Measurements from ENCODE around the gene ZNF839. TPM values are rescaled to one million over a fixed set of nuclear protein-coding genes. Genes with fewer than 3 reads are reported as not detected.
"Not testable (repeated sequence)": the region's sequence is repeated elsewhere in the genome, so short reads cannot be mapped to it uniquely, and the experiment has no call there.

The ZNF839 gene
- total RNA-seq, 1 experiment from 2014 or later, result 5.0 TPM

- no peak for DNase-seq (ENCODE audit: low spot score)
These were observed 22.0 kb downstream of the ZNF839 start for GRCh38 chr14:102341566-102341965.

DNA sequence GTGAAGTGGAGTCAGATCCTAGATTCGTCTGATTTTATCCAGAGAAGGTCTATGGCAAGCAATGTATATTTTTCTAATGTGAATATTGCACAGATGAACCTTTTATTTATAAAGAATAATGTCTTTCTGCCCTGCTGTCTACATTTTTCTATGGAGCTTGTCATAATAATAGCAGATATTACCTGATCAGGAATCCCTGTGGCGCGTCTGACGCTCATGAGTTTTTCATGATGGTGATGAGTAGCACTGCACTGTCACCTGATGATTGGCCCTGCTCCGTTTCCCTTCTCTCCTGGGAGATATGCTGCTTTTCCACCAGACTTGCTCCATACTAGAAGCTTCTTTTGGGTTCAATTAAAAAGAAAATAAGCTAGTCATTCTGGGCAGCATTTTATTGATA, 22.7 kb downstream of the ZNF839 start:
- no peak for DNase-seq (ENCODE audit: low spot score)

- no peak for DNase-seq (ENCODE audit: low spot score)
These were observed 24.5 kb downstream of the ZNF839 start for GRCh38 chr14:102344084-102344483.

DNA sequence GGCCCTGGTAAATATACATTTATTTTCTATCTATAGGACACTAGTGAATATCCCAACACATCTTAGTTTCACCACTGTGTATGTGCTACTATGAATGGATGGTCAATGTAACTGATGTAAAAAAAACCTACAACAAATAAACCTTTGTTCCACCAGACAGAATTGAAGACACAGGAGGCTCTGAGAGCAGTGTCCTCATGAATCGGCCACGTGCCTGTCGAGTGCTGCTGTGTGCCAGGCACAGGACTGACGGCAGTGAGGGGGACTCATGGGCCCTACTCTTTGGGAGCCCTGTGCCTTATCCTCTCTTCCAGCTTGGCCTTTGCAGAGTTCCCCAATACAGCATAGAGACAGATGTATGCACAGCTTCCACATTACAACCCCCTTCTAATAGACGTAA, 24.9 kb downstream of the ZNF839 start:
- DNase-seq (ENCODE audit: low spot score), result no peak

DNA sequence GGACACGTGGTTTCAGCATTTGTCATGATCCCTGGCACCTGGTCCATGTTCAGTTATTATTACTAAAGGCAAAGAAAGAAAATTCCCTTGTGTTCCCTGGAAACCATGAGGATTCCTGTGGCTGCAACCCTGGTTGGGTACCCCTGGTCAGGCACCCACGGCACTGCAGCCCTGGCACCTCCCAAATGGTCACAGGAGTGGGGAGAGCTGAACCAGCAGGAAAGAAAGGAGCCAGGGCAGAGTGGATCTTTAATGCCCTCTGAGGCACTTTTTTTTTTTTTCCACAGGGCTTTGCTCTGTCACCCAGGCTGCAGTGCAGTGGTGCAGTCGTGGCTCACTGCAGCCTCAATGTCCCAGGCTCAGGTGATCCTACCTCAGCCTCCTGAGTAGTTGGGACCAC, 25.7 kb downstream of the ZNF839 start:
- DNase-seq (ENCODE audit: low spot score), result no peak

DNA sequence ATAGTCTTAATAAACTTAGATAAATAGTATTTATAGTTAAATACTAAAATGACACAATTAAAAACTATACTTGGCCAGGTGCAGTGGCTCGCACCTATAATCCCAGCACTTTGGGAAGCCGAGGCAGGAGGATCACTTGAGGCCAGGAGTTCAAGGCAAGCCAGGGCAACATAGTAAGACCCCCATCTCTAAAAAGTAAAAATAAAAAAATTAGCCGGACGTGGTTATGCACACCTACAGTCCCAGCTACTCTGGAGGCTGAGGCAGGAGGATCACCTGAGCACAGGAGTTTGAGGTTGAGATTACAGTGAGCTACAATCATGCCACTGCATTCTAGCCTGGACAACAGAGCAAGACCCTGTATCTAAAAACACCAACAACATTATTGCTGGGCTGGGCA, 27.1 kb downstream of the ZNF839 start:
- no peak for DNase-seq (ENCODE audit: low spot score)

GRCh38 chr14:102348376-102348775, 28.8 kb downstream of the ZNF839 start:
- no peak for DNase-seq (ENCODE audit: low spot score)

DNA sequence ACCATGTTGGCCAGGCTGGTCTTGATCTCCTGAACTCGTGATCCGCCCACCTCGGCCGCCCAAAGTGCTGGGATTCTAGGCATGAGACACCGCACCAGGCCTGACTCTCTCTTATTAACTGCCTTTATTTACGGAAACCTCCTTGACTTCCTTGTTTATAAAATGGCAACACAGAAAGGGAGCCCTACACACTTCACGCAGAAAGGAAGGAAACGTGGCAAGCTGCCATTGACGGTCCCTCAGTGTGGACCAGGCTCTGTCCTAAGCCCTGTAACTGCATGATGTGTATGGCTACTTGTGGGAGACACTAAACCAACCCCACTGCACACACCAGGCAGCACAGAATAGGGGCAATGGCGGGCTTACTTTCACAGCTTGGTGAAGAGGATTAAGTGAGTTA, 31.5 kb downstream of the ZNF839 start:
- DNase-seq (ENCODE audit: low spot score), result no peak

DNA sequence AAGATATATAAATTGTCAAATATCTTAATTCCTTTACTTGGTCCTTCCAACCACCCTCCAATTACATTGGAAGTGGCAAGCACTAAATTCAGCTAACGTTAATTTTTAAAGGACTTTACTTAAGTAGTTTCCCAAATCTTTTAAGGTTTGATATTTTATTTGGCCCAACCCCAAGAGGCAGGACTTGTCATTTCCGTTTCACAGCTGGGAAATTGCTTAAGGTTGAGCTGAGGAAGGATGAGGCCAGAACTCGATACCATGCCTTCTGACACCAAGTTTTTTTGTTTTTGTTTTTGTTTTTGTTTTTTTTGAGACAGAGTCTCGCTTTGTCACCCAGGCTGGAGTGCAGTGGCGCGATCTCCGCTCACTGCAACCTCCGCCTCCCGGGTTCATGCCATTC, 32.0 kb downstream of the ZNF839 start:
- DNase-seq (ENCODE audit: low spot score), result not testable (repeated sequence)

DNA sequence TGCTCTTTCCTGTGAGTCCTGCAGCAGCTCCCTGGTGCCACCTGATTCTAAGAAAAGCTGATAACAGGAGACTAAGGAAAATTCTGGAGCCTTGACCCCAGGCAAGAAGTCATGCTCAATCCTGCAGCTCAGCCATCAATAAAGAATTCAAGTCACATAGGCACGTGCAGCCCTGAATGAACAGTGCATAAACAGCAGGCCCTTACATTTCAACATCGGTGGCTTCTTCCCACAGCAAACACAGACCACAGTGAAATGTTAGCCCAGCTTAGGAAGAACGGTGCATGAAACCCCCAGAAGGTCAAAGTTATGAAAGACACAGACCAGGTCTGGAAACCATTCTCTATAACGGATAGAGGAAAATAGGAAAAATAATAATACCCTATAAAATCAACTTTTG, 32.7 kb downstream of the ZNF839 start:
- no peak for DNase-seq (ENCODE audit: low spot score)

GRCh38 chr14:102353126-102353619, 33.6 kb downstream of the ZNF839 start:
- no peak for DNase-seq (ENCODE audit: low spot score)

- DNase-seq (ENCODE audit: low spot score), result no peak
These were observed 36.7 kb downstream of the ZNF839 start for GRCh38 chr14:102356280-102356679.

DNA sequence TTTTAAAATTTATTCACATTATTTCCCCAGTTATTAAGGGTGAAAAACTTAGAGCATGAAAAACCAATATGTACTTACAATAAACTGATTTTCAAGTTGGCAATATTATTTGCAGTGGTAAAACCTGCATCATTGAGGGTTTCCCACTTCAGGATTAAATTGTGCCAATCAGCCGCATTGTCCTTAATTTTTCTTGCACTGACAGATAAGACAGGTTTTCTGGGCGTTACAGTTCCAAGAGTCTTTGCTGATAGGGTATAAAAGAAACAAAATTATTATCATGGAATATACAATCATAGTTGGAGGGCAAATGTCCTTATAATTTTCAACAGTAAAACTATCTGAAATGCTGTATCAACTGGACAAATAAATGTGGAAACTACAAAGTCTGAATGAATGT, 39.8 kb downstream of the ZNF839 start:
- DNase-seq (ENCODE audit: low spot score), result no peak

DNA sequence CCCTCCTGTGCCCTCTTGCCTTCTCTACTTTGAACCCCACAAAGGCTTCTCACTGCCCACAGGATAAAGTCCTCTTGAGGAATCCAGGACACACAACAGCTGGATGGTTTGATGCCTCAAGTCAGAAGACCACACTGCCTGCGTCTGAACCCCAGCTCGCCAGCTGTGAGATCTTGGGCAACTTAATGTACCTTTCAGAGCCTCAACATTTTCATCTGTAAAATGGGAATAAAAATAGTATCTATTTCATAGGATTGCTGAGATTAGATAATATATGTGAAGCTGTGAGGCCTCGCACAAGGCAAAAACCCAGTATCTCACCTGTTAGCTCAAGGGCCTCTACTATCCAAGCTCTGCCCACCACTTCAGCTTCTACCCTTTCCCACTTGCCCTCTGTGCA, 40.8 kb downstream of the ZNF839 start:
- DNase-seq (ENCODE audit: low spot score), result no peak

DNA sequence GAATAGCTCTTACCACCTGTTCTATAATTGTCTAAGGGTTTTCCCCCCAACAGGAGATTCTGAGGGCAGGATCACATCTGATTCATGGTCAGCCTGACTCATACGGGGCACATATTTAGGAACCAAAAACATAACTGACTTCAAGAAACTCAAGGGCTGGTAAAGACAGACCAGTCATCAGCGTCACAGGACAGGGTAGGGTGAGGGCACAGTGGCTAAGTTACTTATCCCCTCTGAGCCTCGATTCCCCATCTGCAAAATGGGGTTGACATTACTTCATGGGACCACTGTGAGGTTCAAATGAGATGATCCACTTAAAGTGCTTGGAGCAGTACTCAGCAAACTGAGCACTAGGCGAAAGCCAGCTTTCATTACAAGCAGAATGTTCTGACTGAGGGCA, 42.5 kb downstream of the ZNF839 start:
- DNase-seq (ENCODE audit: low spot score), result no peak

DNA sequence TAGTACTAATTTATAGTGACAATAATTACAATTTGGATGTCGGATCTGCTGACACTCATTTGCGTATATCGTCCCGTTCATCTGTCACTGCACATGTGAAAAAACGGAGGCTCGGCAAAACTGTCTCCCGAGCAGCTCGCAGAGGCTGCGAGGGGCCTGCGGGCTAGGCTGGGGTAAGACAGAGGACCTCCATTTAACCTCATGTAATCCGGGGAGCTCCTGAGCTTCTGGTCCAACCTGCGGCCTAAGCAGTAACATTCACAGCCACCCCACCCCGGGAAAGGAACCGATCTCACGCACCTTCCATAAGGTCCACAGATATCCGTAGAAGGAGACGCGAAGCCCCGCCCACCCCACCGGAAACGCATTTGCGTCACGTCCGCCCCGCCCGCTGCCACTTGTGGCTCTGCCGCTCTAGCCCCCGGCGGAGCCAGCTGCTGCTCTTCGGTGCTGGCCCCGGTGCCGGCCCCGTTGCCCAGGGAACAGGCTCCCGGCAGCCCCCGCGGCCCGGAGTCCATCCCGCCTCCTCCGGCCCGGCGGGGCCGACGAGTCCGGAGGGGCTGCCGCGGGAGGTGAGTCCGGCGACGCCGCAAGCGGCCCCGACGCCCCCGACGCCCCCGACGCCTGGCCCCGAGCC, 43.1 kb downstream of the ZNF839 start, which contains the start of the genes CINP and TECPR2:
CINP (minus strand) TSS at position 346 of the 637 bp plus-strand sequence; CDS start at position 307, 39 bp downstream.
TECPR2 (plus strand) TSS at position 397 of the 637 bp plus-strand sequence. CDS start 13,781 bp downstream, outside the sequence.
- peak; percentile 91 for DNase-seq (ENCODE audit: low spot score)

DNA sequence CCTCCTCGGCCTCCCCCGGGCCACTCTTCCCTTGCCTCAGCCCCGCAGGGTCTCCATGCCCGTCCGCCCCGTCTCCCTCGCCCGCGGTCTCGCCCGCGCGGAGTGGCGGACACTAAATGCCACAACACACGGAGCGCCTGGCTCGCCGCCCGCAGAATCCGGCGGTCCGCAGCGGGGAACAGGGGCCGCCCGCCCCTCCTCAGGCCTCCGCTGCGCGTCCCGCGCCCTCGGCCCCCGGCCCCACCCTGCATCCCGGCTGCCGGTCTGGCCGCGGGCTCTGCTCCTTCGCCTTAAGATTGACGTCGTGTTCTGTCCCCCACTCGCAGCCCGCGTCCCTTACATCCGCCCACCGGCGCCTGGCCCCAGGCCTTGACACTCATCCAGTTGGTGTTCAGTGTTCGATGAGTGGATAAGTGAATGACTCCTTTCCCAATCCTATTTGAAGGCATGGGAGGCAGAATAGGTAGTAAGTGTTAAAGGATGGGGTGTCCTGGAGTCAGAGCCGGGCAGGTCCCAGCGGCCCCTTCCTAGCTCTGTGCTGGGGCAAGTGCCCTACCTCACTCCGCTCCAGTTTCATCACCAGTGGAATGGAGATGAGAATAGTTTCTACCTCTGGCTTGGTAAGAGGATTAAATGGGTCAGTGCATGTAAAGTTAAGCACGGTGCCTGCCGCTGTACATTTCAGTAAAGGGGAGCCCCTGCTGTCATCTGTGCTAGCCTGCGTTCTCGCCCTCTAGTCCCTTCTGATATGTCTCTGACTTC, 43.8 kb downstream of the ZNF839 start:
- no peak for DNase-seq (ENCODE audit: low spot score)

DNA sequence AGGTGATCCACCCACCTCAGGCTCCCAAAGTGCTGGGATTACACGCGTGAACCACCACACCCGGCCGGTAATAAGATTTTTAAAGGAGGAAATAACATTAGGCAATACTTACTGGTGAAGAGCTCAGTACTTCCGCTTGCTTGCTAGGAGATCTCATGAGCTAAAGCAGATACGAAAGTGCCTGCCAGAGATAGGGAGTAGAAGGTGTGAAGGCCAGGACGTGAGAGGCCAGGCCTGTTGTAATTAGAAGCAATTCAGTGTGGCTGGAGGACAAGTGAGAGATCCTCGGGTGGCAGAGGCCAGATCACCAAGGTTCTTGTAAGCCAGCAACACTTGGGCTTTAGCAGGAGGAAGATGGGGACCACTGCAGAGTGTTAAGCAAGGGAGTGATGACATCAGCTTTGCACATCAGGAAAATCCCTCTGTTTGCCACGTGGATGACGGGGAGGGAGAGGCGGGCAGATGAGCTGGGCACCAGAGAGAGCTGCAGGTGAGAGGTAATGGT, 50.8 kb downstream of the ZNF839 start:
- DNase-seq (ENCODE audit: low spot score), result no peak

DNA sequence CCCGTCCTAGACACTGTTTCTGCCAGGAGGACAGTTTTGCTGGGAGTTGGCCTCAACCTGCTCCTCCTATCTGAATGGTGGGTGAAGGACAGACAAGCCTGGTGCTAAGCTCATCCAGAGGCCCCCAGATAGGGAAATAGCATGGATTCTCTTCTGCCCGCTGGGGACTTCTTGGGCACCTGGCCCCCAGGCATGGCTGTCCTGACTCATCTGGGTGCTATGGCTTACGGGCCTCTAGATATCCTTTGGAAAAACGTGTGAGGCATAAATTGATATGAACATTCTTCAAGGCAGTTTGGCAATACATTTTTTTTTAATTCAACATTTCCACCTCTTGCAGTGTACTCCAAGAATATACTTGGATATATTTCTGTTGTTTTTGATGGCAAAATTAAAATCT, 51.8 kb downstream of the ZNF839 start:
- DNase-seq (ENCODE audit: low spot score), result no peak

- no peak for DNase-seq (ENCODE audit: low spot score)
These were observed 53.6 kb downstream of the ZNF839 start for GRCh38 chr14:102373110-102373509.

- no peak for DNase-seq (ENCODE audit: low spot score)
These were observed 54.7 kb downstream of the ZNF839 start for GRCh38 chr14:102374264-102374663.

GRCh38 chr14:102375119-102375518, 55.6 kb downstream of the ZNF839 start:
- no peak for DNase-seq (ENCODE audit: low spot score)

DNA sequence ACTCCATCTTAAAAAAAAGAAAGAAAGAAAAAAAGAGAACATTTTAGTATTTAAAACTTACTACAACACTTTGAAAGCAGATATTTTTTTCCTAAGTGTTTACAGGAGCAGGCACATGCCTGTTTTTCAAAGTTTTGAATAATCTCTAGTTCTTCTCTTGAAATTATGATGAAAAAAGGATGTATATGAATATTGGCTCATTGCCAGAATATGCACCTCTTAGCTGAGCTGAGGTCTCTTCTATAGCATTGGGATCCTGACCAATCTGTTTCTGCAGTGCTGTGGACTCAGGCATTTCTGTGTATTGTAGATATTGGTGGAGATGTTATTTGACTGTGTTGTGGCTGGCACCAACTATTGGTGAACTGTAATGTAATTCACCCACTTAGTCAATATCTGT, 58.1 kb downstream of the ZNF839 start:
- DNase-seq (ENCODE audit: low spot score), result no peak

Measured in H4 (cell line).